GM23338 (cell line): Measurements from ENCODE around the gene OAT. TPM values are rescaled to one million over a fixed set of nuclear protein-coding genes. Genes with fewer than 3 reads are reported as not detected.
"Not testable (repeated sequence)": the region's sequence is repeated elsewhere in the genome, so short reads cannot be mapped to it uniquely, and the experiment has no call there.

ENCODE experiments used
- ATAC-seq: fragments of 200-7000 bp; cut with Tn5 transposase; 3 replicates; pipeline ENCODE4 v1.9.1; 2020
- DNase-seq: peaks from one replicate; pipeline ENCODE4 v3.0.0-alpha.2; 2015; ENCODE audit warnings: low spot score
- H2AFZ ChIP-seq: fragments of 200-600 bp; sonication (generic); 2 replicates; pipeline ENCODE4 v1.8.0; 2016; ENCODE audit warnings: antibody characterized with exemption, mild to moderate bottlenecking, moderate library complexity
- H3F3A ChIP-seq: fragments of 200-600 bp; sonication (generic); replicated peaks from 2 replicates; pipeline ENCODE4 v1.8.0; 2017; ENCODE audit warnings: antibody characterized with exemption, mixed run types, low read depth
- H3K27ac ChIP-seq: fragments of 200-600 bp; sonication (generic); 2 replicates; pipeline ENCODE4 v1.6.1; 2016; ENCODE audit warnings: low read depth
- H3K27me3 ChIP-seq: fragments of 200-600 bp; sonication (generic); 2 replicates; pipeline ENCODE4 v1.8.0; 2016; ENCODE audit warnings: mild to moderate bottlenecking, mixed run types, moderate library complexity; ENCODE audit not compliant: insufficient read depth
- H3K36me3 ChIP-seq: fragments of 200-600 bp; sonication (generic); 2 replicates; pipeline ENCODE4 v1.8.0; 2016; ENCODE audit warnings: mild to moderate bottlenecking; ENCODE audit not compliant: insufficient read depth
- H3K4me1 ChIP-seq: fragments of 200-600 bp; sonication (generic); 2 replicates; pipeline ENCODE4 v1.8.0; 2016; ENCODE audit warnings: mild to moderate bottlenecking, moderate library complexity; ENCODE audit not compliant: insufficient read depth
- H3K4me2 ChIP-seq: fragments of 200-600 bp; sonication (generic); 2 replicates; pipeline ENCODE4 v1.7.1; 2017; ENCODE audit warnings: mixed run types
- H3K4me3 ChIP-seq: fragments of 200-600 bp; sonication (generic); 2 replicates; pipeline ENCODE4 v1.6.1; 2016; ENCODE audit warnings: mixed run types
- H3K79me2 ChIP-seq: fragments of 200-600 bp; sonication (generic); replicated peaks from 2 replicates; pipeline ENCODE4 v1.8.0; 2017; ENCODE audit warnings: mild to moderate bottlenecking; ENCODE audit not compliant: insufficient read depth
- H3K9me2 ChIP-seq: fragments of 200-600 bp; sonication (generic); 2 replicates; pipeline ENCODE4 v1.8.0; 2017; ENCODE audit not compliant: insufficient read depth
- H4K20me1 ChIP-seq: fragments of 200-600 bp; sonication (generic); replicated peaks from 2 replicates; pipeline ENCODE4 v1.8.0; 2017; ENCODE audit warnings: mild to moderate bottlenecking; ENCODE audit not compliant: insufficient read depth
- H3K27ac Mint-ChIP-seq: 2 replicates; pipeline ENCODE4 v1.8.0; 2020; ENCODE audit warnings: inconsistent platforms, mild to moderate bottlenecking, moderate library complexity, mixed read lengths
- H3K27me3 Mint-ChIP-seq: 3 replicates; pipeline ENCODE4 v1.8.0; 2022; ENCODE audit warnings: low read depth, mild to moderate bottlenecking, moderate library complexity, mixed read lengths, inconsistent platforms; ENCODE audit not compliant: insufficient read depth, poor library complexity
- H3K36me3 Mint-ChIP-seq: 3 replicates; pipeline ENCODE4 v1.8.0; 2021; ENCODE audit warnings: low read depth, mild to moderate bottlenecking, inconsistent platforms, moderate library complexity, mixed read lengths
- H3K4me1 Mint-ChIP-seq: 3 replicates; pipeline ENCODE4 v1.8.0; 2020; ENCODE audit warnings: mild to moderate bottlenecking, inconsistent platforms, mixed read lengths
- H3K4me3 Mint-ChIP-seq: 3 replicates; pipeline ENCODE4 v1.8.0; 2021; ENCODE audit warnings: moderate library complexity, mild to moderate bottlenecking, inconsistent platforms, mixed read lengths
- H3K9me3 Mint-ChIP-seq: 3 replicates; pipeline ENCODE4 v1.8.0; 2020; ENCODE audit warnings: moderate library complexity, mild to moderate bottlenecking, inconsistent platforms, mixed read lengths
- CREB1 ChIP-seq: fragments of 250-450 bp; sonication (Bioruptor Pico); IDR thresholded peaks from 2 replicates; pipeline ENCODE4 v1.5.0; 2020; ENCODE audit warnings: low read depth, mild to moderate bottlenecking, moderate library complexity
- EZH2 ChIP-seq: fragments of 200-600 bp; sonication (generic); IDR thresholded peaks from one replicate; pipeline ENCODE4 v1.8.0; 2017; ENCODE audit warnings: antibody characterized with exemption, mild to moderate bottlenecking, low read depth; ENCODE audit not compliant: unreplicated experiment
- NANOG ChIP-seq: IDR thresholded peaks from 2 replicates; pipeline ENCODE4 v1.6.1; 2016; ENCODE audit warnings: antibody characterized with exemption, borderline replicate concordance
- POLR2AphosphoS5 ChIP-seq: IDR thresholded peaks from 2 replicates; pipeline ENCODE4 v1.6.1; 2016; ENCODE audit warnings: antibody characterized with exemption, low read depth
- ZNF331 ChIP-seq: fragments of 250-450 bp; sonication (Bioruptor Pico); IDR thresholded peaks from 2 replicates; pipeline ENCODE4 v1.5.0; 2020; ENCODE audit warnings: low read depth, mild to moderate bottlenecking, moderate library complexity
- polyA plus RNA-seq: library from polyadenylated mRNA; unstranded; fragments of >200 nt; fragmentation: Nextera tagmentation; extraction: Ambion mirVana; gene quantifications from 2 replicates; pipeline ENCODE4 v1.2.1, GENCODE V29; 2016
- total RNA-seq: library from RNA; depleted of rRNA; stranded (reverse); fragments of >200 nt; shearing (Covaris generic); gene quantifications from 2 replicates; pipeline ENCODE4 v1.2.3, GENCODE V29; 2014
- TF ChIP-seq, protein P1 (sequence below): IDR thresholded peaks from one replicate; pipeline ENCODE4 v1.6.1; 2018; ENCODE audit warnings: antibody characterized with exemption; ENCODE audit not compliant: unreplicated experiment
- TF ChIP-seq, protein P2 (sequence below), 2 experiments: fragments of 200-600 bp in 1 of 2; sonication (generic) in 1 of 2; conservative IDR thresholded peaks; 2 replicates each; pipeline versions ENCODE4 v1.5.1 to v1.6.1; 2016 to 2017; ENCODE audit warnings: antibody characterized with exemption in 2 of 2, low read depth in 2 of 2, mild to moderate bottlenecking in 2 of 2, moderate library complexity in 1 of 2

OAT gene
- total and polyA plus RNA-seq, 2 experiments from 2014 or later: 131 to 139 TPM

- no peak overlapping the region for H2AFZ ChIP-seq
- no peaks in the 10 kb centered on the region for H3K36me3 ChIP-seq
- ATAC-seq: no peak; the same call in 2 of the 3 replicates
- H3K27me3 Mint-ChIP-seq: peaks cover 48% of the 10 kb centered on the region
- H4K20me1 ChIP-seq: peaks cover 5% of the 10 kb centered on the region; the same call in 1 of the 2 replicates
- H3K27me3 ChIP-seq: peaks cover 52% of the 10 kb centered on the region
- H3K4me1 ChIP-seq: peaks cover 33% of the 10 kb centered on the region
- peak overlapping the region; percentile 77 for H3K4me3 Mint-ChIP-seq
- no peak overlapping the region for H3K27ac ChIP-seq
- H3K4me3 ChIP-seq: peak overlapping the region; percentile 81
- no peak overlapping the region for H3K27ac Mint-ChIP-seq
- peak overlapping the region; percentile 99 for H3K4me2 ChIP-seq
- peaks cover 12% of the 10 kb centered on the region for H3K36me3 Mint-ChIP-seq
- H3K9me3 Mint-ChIP-seq: no peaks in the 10 kb centered on the region
- peaks cover 23% of the 10 kb centered on the region for H3F3A ChIP-seq
- H3K4me1 Mint-ChIP-seq: peaks cover 37% of the 10 kb centered on the region
- peak; percentile 61 for DNase-seq
- TF ChIP-seq POLR2AphosphoS5 (peak; percentile 36; the same call in 1 of the 2 replicates), ZNF331 (CRISPR knock-in tag) (no peak)
- no peaks in the 10 kb centered on the region for H3K9me2 ChIP-seq
- no peaks in the 10 kb centered on the region; the same call in 1 of the 2 replicates for H3K79me2 ChIP-seq
Observed at GRCh38 chr10:124446830-124447750, 28.4 kb upstream of the OAT start.

DNA sequence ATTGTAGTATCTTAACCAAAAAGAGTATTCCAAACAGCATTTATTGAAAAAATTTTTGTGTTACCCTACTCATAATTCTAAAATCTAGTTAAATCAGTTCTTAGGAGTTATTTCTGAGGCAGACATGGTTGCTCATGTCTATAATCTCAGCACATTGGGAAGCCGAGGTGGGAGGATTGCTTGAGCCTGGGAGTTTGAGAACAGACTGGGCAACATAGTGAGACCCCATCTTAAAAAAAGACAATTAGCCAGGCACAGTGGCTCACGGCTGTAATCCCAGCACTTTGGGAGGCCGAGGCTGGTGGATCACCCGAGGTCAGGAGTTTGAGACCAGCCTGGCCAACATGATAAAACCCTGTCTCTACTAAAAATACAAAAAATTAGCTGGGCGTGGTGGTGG is 23.0 kb upstream of the OAT start:
- not testable (repeated sequence) for H3K4me1 ChIP-seq, H3K36me3 ChIP-seq, H3K27ac Mint-ChIP-seq, H3K27ac ChIP-seq, H3K27me3 Mint-ChIP-seq, ATAC-seq, H3F3A ChIP-seq, H3K9me2 ChIP-seq, H3K79me2 ChIP-seq, H3K36me3 Mint-ChIP-seq, H3K4me3 Mint-ChIP-seq, H3K4me3 ChIP-seq, H4K20me1 ChIP-seq, H3K4me1 Mint-ChIP-seq, DNase-seq, H3K9me3 Mint-ChIP-seq, H2AFZ ChIP-seq, H3K4me2 ChIP-seq
- H3K27me3 ChIP-seq: peaks cover 11% of the 10 kb centered on the region

GRCh38 chr10:124436191-124436638 is 17.5 kb upstream of the OAT start:
- no peak overlapping the region for H3K27ac ChIP-seq
- no peaks in the 10 kb centered on the region for H3K9me2 ChIP-seq
- no peak for DNase-seq
- H2AFZ ChIP-seq: no peak overlapping the region
- H4K20me1 ChIP-seq: no peaks in the 10 kb centered on the region
- no peaks in the 10 kb centered on the region for H3K9me3 Mint-ChIP-seq
- no peak overlapping the region for H3K4me3 Mint-ChIP-seq
- H3K4me1 Mint-ChIP-seq: no peaks in the 10 kb centered on the region
- H3K27ac Mint-ChIP-seq: no peak overlapping the region
- no peak overlapping the region for H3K4me3 ChIP-seq
- no peaks in the 10 kb centered on the region for H3K4me1 ChIP-seq
- H3K79me2 ChIP-seq: no peaks in the 10 kb centered on the region
- H3K27me3 ChIP-seq: no peaks in the 10 kb centered on the region
- no peak for ATAC-seq
- no peaks in the 10 kb centered on the region for H3F3A ChIP-seq
- TF ChIP-seq NANOG: no peak
- TF ChIP-seq, protein P1, sequence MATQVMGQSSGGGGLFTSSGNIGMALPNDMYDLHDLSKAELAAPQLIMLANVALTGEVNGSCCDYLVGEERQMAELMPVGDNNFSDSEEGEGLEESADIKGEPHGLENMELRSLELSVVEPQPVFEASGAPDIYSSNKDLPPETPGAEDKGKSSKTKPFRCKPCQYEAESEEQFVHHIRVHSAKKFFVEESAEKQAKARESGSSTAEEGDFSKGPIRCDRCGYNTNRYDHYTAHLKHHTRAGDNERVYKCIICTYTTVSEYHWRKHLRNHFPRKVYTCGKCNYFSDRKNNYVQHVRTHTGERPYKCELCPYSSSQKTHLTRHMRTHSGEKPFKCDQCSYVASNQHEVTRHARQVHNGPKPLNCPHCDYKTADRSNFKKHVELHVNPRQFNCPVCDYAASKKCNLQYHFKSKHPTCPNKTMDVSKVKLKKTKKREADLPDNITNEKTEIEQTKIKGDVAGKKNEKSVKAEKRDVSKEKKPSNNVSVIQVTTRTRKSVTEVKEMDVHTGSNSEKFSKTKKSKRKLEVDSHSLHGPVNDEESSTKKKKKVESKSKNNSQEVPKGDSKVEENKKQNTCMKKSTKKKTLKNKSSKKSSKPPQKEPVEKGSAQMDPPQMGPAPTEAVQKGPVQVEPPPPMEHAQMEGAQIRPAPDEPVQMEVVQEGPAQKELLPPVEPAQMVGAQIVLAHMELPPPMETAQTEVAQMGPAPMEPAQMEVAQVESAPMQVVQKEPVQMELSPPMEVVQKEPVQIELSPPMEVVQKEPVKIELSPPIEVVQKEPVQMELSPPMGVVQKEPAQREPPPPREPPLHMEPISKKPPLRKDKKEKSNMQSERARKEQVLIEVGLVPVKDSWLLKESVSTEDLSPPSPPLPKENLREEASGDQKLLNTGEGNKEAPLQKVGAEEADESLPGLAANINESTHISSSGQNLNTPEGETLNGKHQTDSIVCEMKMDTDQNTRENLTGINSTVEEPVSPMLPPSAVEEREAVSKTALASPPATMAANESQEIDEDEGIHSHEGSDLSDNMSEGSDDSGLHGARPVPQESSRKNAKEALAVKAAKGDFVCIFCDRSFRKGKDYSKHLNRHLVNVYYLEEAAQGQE: no peak
- TF ChIP-seq EZH2: no peak
- TF ChIP-seq POLR2AphosphoS5: no peak
- TF ChIP-seq, protein P2, sequence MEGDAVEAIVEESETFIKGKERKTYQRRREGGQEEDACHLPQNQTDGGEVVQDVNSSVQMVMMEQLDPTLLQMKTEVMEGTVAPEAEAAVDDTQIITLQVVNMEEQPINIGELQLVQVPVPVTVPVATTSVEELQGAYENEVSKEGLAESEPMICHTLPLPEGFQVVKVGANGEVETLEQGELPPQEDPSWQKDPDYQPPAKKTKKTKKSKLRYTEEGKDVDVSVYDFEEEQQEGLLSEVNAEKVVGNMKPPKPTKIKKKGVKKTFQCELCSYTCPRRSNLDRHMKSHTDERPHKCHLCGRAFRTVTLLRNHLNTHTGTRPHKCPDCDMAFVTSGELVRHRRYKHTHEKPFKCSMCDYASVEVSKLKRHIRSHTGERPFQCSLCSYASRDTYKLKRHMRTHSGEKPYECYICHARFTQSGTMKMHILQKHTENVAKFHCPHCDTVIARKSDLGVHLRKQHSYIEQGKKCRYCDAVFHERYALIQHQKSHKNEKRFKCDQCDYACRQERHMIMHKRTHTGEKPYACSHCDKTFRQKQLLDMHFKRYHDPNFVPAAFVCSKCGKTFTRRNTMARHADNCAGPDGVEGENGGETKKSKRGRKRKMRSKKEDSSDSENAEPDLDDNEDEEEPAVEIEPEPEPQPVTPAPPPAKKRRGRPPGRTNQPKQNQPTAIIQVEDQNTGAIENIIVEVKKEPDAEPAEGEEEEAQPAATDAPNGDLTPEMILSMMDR (conservative IDR thresholded peaks at IDR 0.05; ENCODE audit: low read depth in 2 of 2): no peak
- TF ChIP-seq CREB1 (CRISPR knock-in tag): no peak
- no peaks in the 10 kb centered on the region for H3K36me3 Mint-ChIP-seq
- no peaks in the 10 kb centered on the region for H3K36me3 ChIP-seq
- H3K4me2 ChIP-seq: no peak overlapping the region
- peaks cover 3% of the 10 kb centered on the region for H3K27me3 Mint-ChIP-seq

- not testable (repeated sequence) for H3K27ac Mint-ChIP-seq, DNase-seq, H3K4me1 Mint-ChIP-seq, H3K27ac ChIP-seq, H3K4me2 ChIP-seq, H3K36me3 ChIP-seq, ATAC-seq, H3K79me2 ChIP-seq, H3K27me3 Mint-ChIP-seq, H4K20me1 ChIP-seq, H3K4me1 ChIP-seq, H3K4me3 ChIP-seq, H3F3A ChIP-seq, H3K9me2 ChIP-seq, H3K4me3 Mint-ChIP-seq, H3K9me3 Mint-ChIP-seq, H3K27me3 ChIP-seq, H2AFZ ChIP-seq, H3K36me3 Mint-ChIP-seq
Observed at GRCh38 chr10:124435683-124436082, 17.0 kb upstream of the OAT start.
